Right atrium auricular region (tissue), 2 donors: ENCODE measurements around the gene FOXO3. TPM values are rescaled to one million over a fixed set of nuclear protein-coding genes. Genes with fewer than 3 reads are reported as not detected.

ENCODE experiments used
- DNase-seq: peaks from one replicate; pipeline ENCODE4 v3.0.0-alpha.2; 2019; ENCODE audit warnings: low spot score
- H3K27ac ChIP-seq, 2 donors: fragments of 200-600 bp; sonication (generic); 1 replicate in 1 of 2; 2 replicates in 1 of 2; pipeline ENCODE4 v1.5.1; 2016 to 2019
- H3K27me3 ChIP-seq, 2 donors: fragments of 200-600 bp; sonication (generic); one replicate each; pipeline versions ENCODE4 v1.5.1 to v1.6.0; 2017 to 2019
- H3K36me3 ChIP-seq: fragments of 200-600 bp; sonication (generic); one replicate; pipeline ENCODE4 v1.5.1; 2016
- H3K4me1 ChIP-seq, 2 donors: fragments of 200-600 bp; sonication (generic); one replicate each; pipeline versions ENCODE4 v1.5.1 to v1.6.0; 2017 to 2019
- H3K4me3 ChIP-seq, 2 donors: fragments of 200-600 bp; sonication (generic); 1 replicate in 1 of 2; 2 replicates in 1 of 2; pipeline ENCODE4 v1.5.1; 2017 to 2019; ENCODE audit warnings: mild to moderate bottlenecking in 1 of 2, moderate library complexity in 1 of 2
- H3K9me3 ChIP-seq, 2 donors: fragments of 200-600 bp; sonication (generic); one replicate each; pipeline ENCODE4 v1.5.1; 2019
- CTCF ChIP-seq, 2 donors: fragments of 200-600 bp; sonication (generic); IDR thresholded peaks; one replicate each; pipeline ENCODE4 v1.5.1; 2019; ENCODE audit warnings: antibody characterized with exemption in 2 of 2
- total RNA-seq, 2 donors: library from RNA; depleted of rRNA; stranded (reverse); fragments of >200 nt; gene quantifications; one replicate each; pipeline ENCODE4 v1.1.0, GENCODE V29; 2016

Gene FOXO3
- total RNA-seq, 2 donors from 2014 or later = 54.5 to 60.9 TPM

- no peak for DNase-seq
- no peaks in the 10 kb centered on the region for H3K36me3 ChIP-seq
- no peaks in the 10 kb centered on the region for H3K9me3 ChIP-seq
- H3K4me1 ChIP-seq = peaks cover 0 to 96% of the 10 kb centered on the region in 2 donors
- peak overlapping the region; percentile 81 to 87 for H3K27ac ChIP-seq
- no peak overlapping the region for H3K4me3 ChIP-seq
- no peak for TF ChIP-seq CTCF (IDR thresholded peaks at IDR 0.05)
- no peaks in the 10 kb centered on the region for H3K27me3 ChIP-seq
Measured at GRCh38 chr6:108651340-108652227, 90.9 kb downstream of the FOXO3 start.

- Histone ChIP-seq H3K9me3 (no peaks in the 10 kb centered on the region), H3K4me3 (no peak overlapping the region), H3K27ac (peak overlapping the region; percentile 81 to 87), H3K4me1 (peaks cover 0 to 96% of the 10 kb centered on the region in 2 donors), H3K27me3 (no peaks in the 10 kb centered on the region), H3K36me3 (no peaks in the 10 kb centered on the region)
- DNase-seq = no peak
- no peak for TF ChIP-seq CTCF (IDR thresholded peaks at IDR 0.05)
Measured at GRCh38 chr6:108652375-108652774, 91.7 kb downstream of the FOXO3 start.

GRCh38 chr6:108653949-108654348, 93.2 kb downstream of the FOXO3 start:
- Histone ChIP-seq H3K4me3 (no peak overlapping the region), H3K27me3 (no peaks in the 10 kb centered on the region), H3K27ac (peak overlapping the region; percentile 81 to 87), H3K36me3 (no peaks in the 10 kb centered on the region), H3K9me3 (no peaks in the 10 kb centered on the region), H3K4me1 (peaks cover 0 to 99% of the 10 kb centered on the region in 2 donors)
- no peak for TF ChIP-seq CTCF (IDR thresholded peaks at IDR 0.05)
- DNase-seq = peak; percentile 73

GRCh38 chr6:108654465-108655106, 93.9 kb downstream of the FOXO3 start:
- no peak for TF ChIP-seq CTCF (IDR thresholded peaks at IDR 0.05)
- Histone ChIP-seq H3K4me1 (peaks cover 0 to 99% of the 10 kb centered on the region in 2 donors), H3K27ac (peak overlapping the region; percentile 81 to 87), H3K4me3 (no peak overlapping the region), H3K27me3 (no peaks in the 10 kb centered on the region), H3K36me3 (no peaks in the 10 kb centered on the region), H3K9me3 (no peaks in the 10 kb centered on the region)
- DNase-seq = no peak

- peak; percentile 70 for DNase-seq
- no peak for TF ChIP-seq CTCF (IDR thresholded peaks at IDR 0.05)
- H3K4me3 ChIP-seq = peak overlapping the region in 1 of 2 donors; percentile 2
- no peaks in the 10 kb centered on the region for H3K9me3 ChIP-seq
- H3K27me3 ChIP-seq = no peaks in the 10 kb centered on the region
- H3K36me3 ChIP-seq = no peaks in the 10 kb centered on the region
- H3K4me1 ChIP-seq = peaks cover 0 to 98% of the 10 kb centered on the region in 2 donors
- peak overlapping the region; percentile 81 to 87 for H3K27ac ChIP-seq
Measured at GRCh38 chr6:108655806-108656651, 95.3 kb downstream of the FOXO3 start.
